Measurements from ENCODE around the gene ID3.

GRCh38 chr1:23528250-23528978 is 30.9 kb downstream of the ID3 start:
- TF ChIP-seq CTCF (IDR thresholded peaks at IDR 0.05; ENCODE audit: extremely low read depth in 1 of 2, insufficient read depth in 1 of 2, low read depth in 1 of 2, low read length in 2 of 2) = no peak
- TF ChIP-seq EZH2 (IDR thresholded peaks at IDR 0.05; ENCODE audit: borderline replicate concordance, low read depth, low read length, severe bottlenecking) = no peak
- no peak for TF ChIP-seq POLR2AphosphoS5 (IDR thresholded peaks at IDR 0.05; ENCODE audit: insufficient read depth, low read depth, low read length)
- TF ChIP-seq POLR2A (IDR thresholded peaks at IDR 0.05; ENCODE audit: low read depth, low read length) = no peak
- TF ChIP-seq JUN (IDR thresholded peaks at IDR 0.05; ENCODE audit: borderline replicate concordance, insufficient read depth, insufficient read length, low read depth) = no peak
- TF ChIP-seq MAX (IDR thresholded peaks at IDR 0.05; ENCODE audit: insufficient read depth, insufficient read length) = no peak
